NT2/D1 (cell line): Measurements from ENCODE around the gene MT2A.
A peak's percentile ranks its signal among the peaks of the same experiment; 100 is the strongest.

Source experiments
- DNase-seq: peaks from one replicate; pipeline ENCODE4 v3.0.0-alpha.2; 2011; ENCODE audit warnings: low read depth, low spot score
- H3K27me3 ChIP-seq: 2 replicates; pipeline ENCODE4 v1.6.0; 2011; ENCODE audit warnings: mild to moderate bottlenecking; ENCODE audit not compliant: insufficient read length, insufficient read depth
- H3K36me3 ChIP-seq: 2 replicates; pipeline ENCODE4 v1.6.1; 2011; ENCODE audit warnings: mild to moderate bottlenecking, low read length, mixed read lengths; ENCODE audit not compliant: insufficient read depth, insufficient read length
- H3K4me1 ChIP-seq: 2 replicates; pipeline ENCODE4 v1.5.1; 2011; ENCODE audit not compliant: insufficient read depth, insufficient read length
- H3K4me3 ChIP-seq: 2 replicates; pipeline ENCODE4 v1.5.1; 2011; ENCODE audit warnings: low read depth; ENCODE audit not compliant: insufficient read length
- H3K9ac ChIP-seq: 2 replicates; pipeline ENCODE4 v1.6.0; 2011; ENCODE audit warnings: low read depth; ENCODE audit not compliant: insufficient read length
- H3K9me3 ChIP-seq: 2 replicates; pipeline ENCODE4 v1.5.1; 2011; ENCODE audit warnings: mild to moderate bottlenecking, low read length; ENCODE audit not compliant: insufficient read depth
- SUZ12 ChIP-seq: IDR thresholded peaks from 2 replicates; pipeline ENCODE4 v1.6.1; 2011; ENCODE audit not compliant: insufficient read length, insufficient read depth; ENCODE audit errors: extremely low read depth
- YY1 ChIP-seq: IDR thresholded peaks from 2 replicates; pipeline ENCODE4 v1.6.1; 2011; ENCODE audit not compliant: insufficient read length, insufficient read depth
- ZNF274 ChIP-seq: IDR thresholded peaks from 2 replicates; pipeline ENCODE4 v1.6.1; 2011; ENCODE audit warnings: mild to moderate bottlenecking, low read depth, low read length

The MT2A gene

GRCh38 chr16:56623637-56624036 is 15.3 kb downstream of the MT2A start:
- DNase-seq: no peak
- H3K4me3 ChIP-seq: no peak overlapping the region
- no peak for TF ChIP-seq ZNF274
- TF ChIP-seq SUZ12: no peak
- no peak for TF ChIP-seq YY1
- H3K27me3 ChIP-seq: peaks cover 24% of the 10 kb centered on the region
- peaks cover 8% of the 10 kb centered on the region for H3K4me1 ChIP-seq
- no peaks in the 10 kb centered on the region for H3K9me3 ChIP-seq
- H3K36me3 ChIP-seq: peaks cover 10% of the 10 kb centered on the region
- no peak overlapping the region for H3K9ac ChIP-seq

DNA sequence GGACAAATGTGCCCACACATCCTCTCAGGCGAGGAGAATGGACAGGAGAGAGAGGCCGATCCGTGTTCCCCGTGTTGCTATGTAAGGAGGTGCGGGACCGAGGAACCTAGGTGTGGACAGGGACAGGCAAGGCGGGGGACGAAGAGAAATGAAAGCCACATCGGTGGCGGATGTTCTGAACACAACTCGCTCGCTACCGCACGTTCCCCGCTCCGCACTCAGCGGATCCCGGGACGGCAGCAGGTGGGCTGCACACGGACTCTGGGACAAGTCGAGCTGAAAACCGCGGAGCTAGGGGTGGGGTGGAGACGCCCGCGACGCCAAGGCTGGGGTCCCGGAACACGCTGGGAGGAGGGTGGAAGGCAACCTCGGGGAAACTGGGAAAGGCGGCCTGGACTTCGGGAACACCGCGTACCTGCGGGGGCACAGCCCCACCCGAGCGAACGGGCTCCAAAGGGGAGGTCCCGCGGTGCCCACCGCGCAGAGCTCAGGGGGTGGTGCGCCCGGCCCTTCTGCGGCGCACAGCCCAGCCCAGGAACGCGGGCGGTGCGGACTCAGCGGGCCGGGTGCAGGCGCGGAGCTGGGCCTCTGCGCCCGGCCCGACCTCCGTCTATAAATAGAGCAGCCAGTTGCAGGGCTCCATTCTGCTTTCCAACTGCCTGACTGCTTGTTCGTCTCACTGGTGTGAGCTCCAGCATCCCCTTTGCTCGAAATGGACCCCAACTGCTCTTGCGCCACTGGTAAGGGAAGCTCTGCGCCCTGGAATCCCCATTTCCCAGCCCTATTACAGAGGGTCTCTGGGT is 17.0 kb downstream of the MT2A start, which contains the start of gene MT1E:
Gene MT1E (plus strand): TSS at position 642 of the 803 bp plus-strand sequence. CDS start 71 bp downstream, at position 713.
- no peak for DNase-seq
- peaks cover 31% of the 10 kb centered on the region for H3K27me3 ChIP-seq

DNA sequence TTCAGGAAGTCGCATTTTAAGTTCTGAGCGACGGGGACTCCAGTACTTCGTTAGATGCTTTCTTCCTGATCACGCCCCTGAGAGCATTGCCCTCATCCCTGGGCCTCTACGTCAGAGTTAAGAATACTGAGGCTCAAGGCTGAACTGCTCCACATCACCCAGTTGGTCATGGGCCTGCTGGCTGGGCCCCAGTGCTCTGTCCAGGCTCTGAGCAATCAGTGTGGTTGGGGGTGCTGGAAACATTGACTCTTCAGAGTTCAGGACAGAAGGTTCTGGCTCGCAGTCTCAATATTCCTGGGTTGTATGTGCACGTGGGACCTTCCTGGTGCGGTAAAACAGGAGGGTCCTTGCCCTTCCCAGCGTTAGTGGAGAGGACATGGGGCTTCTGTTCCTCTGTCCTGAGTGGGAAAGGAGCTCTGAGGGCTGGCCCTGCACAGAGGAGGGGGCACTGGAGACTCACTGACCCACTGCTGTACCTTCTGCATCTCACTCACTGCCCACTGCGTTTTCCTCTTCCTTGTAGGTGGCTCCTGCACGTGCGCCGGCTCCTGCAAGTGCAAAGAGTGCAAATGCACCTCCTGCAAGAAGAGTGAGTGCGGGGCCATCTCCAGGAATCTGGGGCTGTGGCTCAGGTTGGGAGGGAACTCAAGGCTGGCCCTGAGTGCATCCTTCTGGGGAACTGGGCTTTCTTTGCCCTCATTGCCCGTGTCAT is 17.7 kb downstream of the MT2A start:
- DNase-seq: no peak
- H3K27me3 ChIP-seq: peaks cover 39% of the 10 kb centered on the region
- peak overlapping the region; percentile 67 for H3K4me3 ChIP-seq
- H3K36me3 ChIP-seq: peaks cover 10% of the 10 kb centered on the region
- TF ChIP-seq YY1 (no peak), ZNF274 (no peak), SUZ12 (no peak)
- peak overlapping the region; percentile 90 for H3K9ac ChIP-seq
- H3K9me3 ChIP-seq: no peaks in the 10 kb centered on the region
- peaks cover 8% of the 10 kb centered on the region for H3K4me1 ChIP-seq

More for the DNA sequence above, 17.0 kb downstream of the MT2A start, which contains the start of gene MT1E:
- TF ChIP-seq SUZ12 (no peak), YY1 (no peak), ZNF274 (no peak)
- peaks cover 8% of the 10 kb centered on the region for H3K4me1 ChIP-seq
- peak within 1 kb of the TSS; percentile 67 for H3K4me3 ChIP-seq
- H3K9me3 ChIP-seq: no peaks in the 10 kb centered on the region
- peaks cover 10% of the 10 kb centered on the region for H3K36me3 ChIP-seq
- H3K9ac ChIP-seq: peak within 1 kb of the TSS; percentile 90

DNA sequence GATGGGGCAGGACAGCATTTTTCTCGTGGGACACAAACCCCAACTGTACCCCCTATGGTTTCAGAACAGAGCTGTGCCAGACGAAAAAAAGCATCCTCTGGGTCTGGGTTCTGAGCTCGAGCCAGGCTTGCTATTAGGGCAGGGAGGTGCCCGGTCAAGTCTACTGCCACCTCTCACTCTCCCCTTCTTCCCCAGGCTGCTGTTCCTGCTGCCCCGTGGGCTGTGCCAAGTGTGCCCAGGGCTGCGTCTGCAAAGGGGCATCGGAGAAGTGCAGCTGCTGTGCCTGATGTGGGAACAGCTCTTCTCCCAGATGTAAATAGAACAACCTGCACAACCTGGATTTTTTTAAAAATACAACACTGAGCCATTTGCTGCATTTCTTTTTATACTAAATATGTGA is 18.3 kb downstream of the MT2A start:
- Histone ChIP-seq H3K9me3 (no peaks in the 10 kb centered on the region), H3K4me3 (peak overlapping the region; percentile 67), H3K27me3 (peaks cover 45% of the 10 kb centered on the region), H3K36me3 (peaks cover 10% of the 10 kb centered on the region), H3K4me1 (peaks cover 5% of the 10 kb centered on the region), H3K9ac (peak overlapping the region; percentile 90)
- DNase-seq: no peak
- TF ChIP-seq YY1 (no peak), SUZ12 (no peak), ZNF274 (no peak)

DNA sequence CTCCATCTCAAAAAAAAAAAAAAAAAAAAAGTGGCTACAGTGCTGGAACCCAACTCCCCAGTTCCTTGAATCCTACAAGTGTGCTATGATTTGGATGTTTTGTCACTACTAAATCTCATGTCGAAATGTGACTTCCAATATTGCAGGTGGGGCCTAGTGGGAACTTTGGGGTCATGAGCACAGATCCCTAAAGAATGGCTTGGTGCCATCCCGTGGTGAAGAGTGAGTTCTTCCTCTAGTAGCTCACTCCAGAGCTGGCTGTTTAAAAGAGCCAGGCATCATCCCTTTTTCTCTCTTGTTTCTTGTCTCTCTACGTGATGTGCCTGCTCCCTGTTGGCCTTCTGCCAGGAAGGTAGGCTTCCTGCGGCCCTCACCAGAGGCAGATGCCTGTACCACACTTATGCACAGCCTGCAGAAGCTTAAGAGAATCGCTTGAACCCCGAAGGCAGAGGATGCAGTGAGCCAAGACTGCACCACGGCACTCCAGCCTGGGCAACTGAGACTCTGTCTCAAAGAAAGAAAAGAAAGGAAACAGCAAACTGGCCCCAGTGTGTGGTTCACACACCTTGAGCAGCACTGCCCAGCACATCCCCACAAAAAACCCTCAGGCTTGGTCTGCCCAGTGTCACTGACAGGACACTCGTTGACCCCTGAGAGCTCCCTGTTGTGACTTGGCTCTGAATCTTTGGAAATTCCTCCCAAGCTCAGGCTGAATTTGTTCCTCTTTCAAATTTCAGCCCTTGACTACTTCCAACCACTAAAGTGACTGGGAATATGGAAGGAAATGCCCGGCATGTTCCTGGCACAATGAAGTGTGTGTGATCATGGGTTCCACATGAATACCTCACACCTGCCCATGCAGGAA is 20.3 kb downstream of the MT2A start:
- Histone ChIP-seq H3K9ac (no peak overlapping the region), H3K4me3 (no peak overlapping the region), H3K4me1 (peaks cover 5% of the 10 kb centered on the region), H3K9me3 (no peaks in the 10 kb centered on the region), H3K27me3 (peaks cover 65% of the 10 kb centered on the region), H3K36me3 (peaks cover 10% of the 10 kb centered on the region)
- TF ChIP-seq YY1 (no peak), SUZ12 (no peak), ZNF274 (no peak)
- DNase-seq: no peak

GRCh38 chr16:56629531-56629930 is 21.1 kb downstream of the MT2A start:
- no peak for DNase-seq
- H3K4me3 ChIP-seq: no peak overlapping the region
- TF ChIP-seq YY1 (no peak), ZNF274 (no peak), SUZ12 (no peak)
- H3K4me1 ChIP-seq: peaks cover 5% of the 10 kb centered on the region
- H3K36me3 ChIP-seq: peaks cover 10% of the 10 kb centered on the region
- peaks cover 73% of the 10 kb centered on the region for H3K27me3 ChIP-seq
- no peak overlapping the region for H3K9ac ChIP-seq
- no peaks in the 10 kb centered on the region for H3K9me3 ChIP-seq
